ENCODE data around the gene ULK1. TPM values are rescaled to one million over a fixed set of nuclear protein-coding genes. Genes with fewer than 3 reads are reported as not detected.
A peak's percentile ranks its signal among the peaks of the same experiment; 100 is the strongest.

Gene ULK1
- total RNA-seq, 1 donor = 39.9 TPM

- no peak for DNase-seq (ENCODE audit: low read depth in 2 of 3, low spot score in 2 of 3)
Observed at GRCh38 chr12:131918311-131919050, 24.1 kb downstream of the ULK1 start.

DNA sequence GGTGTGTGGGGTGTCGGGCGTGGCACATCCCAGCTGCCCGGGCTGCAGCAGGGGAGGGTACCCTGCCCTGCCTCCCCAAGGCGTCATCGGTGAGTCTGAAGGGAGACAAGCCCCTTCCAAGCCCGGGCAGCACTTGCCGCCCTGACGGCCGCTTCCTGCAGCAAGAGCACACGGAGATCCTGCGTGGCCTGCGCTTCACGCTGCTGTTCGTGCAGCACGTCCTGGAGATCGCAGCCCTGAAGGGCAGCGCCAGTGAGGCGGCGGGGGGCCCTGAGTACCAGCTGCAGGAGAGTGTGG lies 24.6 kb downstream of the ULK1 start:
- no peak for DNase-seq (ENCODE audit: low read depth in 2 of 3, low spot score in 2 of 3)

GRCh38 chr12:131919366-131920156 lies 25.1 kb downstream of the ULK1 start:
- no peak for DNase-seq (ENCODE audit: low read depth in 2 of 3, low spot score in 2 of 3)

DNA sequence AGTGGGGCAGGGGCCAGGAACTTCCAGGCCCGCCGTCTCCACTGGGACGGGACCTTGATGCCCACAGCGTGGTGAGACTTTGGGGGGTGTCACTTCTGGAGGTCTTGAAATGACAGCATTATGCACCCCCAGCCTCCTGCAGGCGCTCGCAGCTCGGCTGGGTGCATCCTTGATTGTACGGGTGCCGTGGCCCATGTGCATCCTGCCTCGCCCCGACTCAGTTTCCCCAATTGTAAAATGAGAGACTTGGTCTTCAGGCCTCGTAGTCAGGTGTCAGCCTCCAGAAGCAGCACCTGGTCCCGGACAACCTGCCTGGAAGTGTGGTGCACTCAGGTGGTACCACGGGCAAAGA lies 25.7 kb downstream of the ULK1 start:
- DNase-seq (ENCODE audit: low read depth in 2 of 3, low spot score in 2 of 3) = no peak

- DNase-seq (ENCODE audit: low read depth in 2 of 3, low spot score in 2 of 3) = no peak
Observed at GRCh38 chr12:131920902-131921840, 26.7 kb downstream of the ULK1 start.

DNA sequence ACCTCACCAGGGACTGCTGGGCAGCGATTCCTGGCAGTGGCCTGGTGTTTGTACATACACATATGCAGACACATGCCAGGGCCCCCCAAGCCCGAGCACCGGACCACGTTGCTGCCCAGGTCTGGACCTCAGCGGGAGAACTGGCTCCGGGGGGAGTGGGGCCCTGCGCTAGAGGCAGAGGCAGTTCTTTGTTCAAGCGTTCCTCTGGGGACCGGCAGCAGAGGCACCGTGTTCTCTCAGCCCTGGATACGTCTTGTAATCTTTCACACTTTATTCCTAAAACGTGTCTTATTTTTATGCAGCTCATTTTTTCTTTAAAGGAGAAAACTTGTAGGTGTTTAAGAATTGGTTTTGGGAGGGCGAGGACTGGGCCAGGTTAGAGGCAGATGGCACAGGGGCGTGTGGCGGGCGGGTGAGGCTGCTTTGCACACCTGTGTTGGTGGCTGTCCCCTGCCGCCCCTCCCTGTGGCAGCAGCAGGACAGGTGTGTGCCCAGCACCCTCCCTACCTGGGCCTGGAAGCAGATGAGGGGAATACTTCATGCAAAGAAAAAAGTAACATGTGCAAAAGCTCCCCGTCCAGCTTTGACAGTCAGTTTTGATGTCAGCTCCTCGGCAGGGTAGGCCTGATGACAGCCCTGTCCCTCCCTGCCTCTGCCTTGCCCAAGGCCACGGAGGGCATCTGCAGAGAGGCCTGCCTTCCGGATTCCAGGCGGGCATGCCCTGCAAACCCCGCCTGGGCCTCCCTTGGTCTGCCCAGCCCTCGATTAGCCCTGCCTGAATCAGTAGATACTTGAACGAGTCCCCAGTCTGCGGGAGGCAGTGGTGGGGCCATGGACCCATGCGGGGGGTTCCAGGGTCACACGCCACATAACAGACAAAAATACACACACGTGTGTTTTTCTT lies 27.7 kb downstream of the ULK1 start:
- no peak for DNase-seq (ENCODE audit: low read depth in 2 of 3, low spot score in 2 of 3)

DNA sequence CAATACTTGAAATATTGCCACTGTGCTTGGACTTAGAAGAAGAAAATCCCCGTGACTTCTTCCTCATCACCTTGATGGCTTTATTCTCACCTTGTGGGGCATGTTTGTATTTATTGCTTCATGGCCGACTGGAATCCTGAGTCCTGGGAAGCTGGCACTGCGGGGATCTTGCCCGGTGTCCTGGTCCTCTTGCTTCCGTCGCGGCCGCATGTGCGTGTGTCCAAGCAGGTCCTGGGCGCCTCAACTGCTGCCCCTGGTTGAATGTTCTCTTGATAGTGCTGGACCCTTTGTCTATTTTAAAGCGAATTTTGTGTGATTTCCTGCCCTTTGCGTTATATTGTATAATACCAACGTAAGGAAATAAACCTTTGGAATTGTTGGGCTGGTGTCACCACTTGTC lies 28.4 kb downstream of the ULK1 start:
- DNase-seq (ENCODE audit: low read depth in 2 of 3, low spot score in 2 of 3) = no peak

DNA sequence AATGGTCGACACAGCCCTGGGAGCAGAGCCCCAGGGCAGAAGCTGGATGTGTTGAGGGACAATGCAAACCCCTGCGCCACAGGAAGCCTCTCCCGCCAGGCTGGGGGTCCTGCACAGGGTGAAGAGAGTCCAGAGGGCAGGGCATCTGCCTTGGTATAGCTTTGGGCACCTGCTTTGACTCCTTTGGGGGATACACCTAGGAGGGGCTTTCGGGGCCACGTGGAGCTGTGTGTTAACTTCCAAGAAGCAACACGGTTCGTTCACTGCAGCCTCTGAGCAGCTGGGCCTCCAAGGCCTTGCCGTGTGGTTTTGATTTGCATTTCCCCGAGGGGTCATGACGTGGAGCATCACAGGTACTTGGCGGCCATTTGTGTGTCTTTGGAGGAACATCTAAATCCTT lies 28.8 kb downstream of the ULK1 start:
- DNase-seq (ENCODE audit: low read depth in 2 of 3, low spot score in 2 of 3) = no peak

- DNase-seq (ENCODE audit: low read depth in 2 of 3, low spot score in 2 of 3) = no peak
Observed at GRCh38 chr12:131927110-131928079, 33.0 kb downstream of the ULK1 start.

DNA sequence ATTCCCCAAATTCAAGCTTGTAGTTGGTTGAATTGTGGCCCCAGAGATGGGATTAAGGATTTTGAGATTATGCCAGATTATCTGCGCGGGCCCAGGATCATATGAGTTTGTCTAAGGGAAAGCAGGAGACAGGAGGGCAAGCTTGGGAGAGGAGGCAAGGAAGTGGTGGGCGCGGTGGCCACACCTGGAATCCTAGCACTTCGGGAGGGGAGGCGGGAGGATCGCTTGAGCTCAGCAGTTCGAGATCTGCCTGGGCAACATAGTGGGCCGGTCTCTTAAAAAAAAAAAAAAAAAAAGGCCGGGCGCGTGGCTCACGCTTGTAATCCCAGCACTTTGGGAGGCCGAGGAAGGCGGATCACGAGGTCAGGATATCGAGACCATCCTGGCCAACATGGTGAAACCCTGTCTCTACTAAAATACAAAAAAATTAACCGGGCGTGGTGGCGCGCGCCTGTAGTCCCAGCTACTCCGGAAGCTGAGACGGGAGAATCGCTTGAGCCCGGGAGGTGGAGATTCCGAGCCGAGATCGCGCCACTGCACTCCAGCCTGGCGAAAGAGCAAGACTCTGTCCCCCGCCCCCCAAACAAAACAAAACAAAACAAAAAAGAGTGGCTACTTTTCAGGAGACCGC lies 33.8 kb downstream of the ULK1 start:
- no peak for DNase-seq (ENCODE audit: low read depth in 2 of 3, low spot score in 2 of 3)

DNA sequence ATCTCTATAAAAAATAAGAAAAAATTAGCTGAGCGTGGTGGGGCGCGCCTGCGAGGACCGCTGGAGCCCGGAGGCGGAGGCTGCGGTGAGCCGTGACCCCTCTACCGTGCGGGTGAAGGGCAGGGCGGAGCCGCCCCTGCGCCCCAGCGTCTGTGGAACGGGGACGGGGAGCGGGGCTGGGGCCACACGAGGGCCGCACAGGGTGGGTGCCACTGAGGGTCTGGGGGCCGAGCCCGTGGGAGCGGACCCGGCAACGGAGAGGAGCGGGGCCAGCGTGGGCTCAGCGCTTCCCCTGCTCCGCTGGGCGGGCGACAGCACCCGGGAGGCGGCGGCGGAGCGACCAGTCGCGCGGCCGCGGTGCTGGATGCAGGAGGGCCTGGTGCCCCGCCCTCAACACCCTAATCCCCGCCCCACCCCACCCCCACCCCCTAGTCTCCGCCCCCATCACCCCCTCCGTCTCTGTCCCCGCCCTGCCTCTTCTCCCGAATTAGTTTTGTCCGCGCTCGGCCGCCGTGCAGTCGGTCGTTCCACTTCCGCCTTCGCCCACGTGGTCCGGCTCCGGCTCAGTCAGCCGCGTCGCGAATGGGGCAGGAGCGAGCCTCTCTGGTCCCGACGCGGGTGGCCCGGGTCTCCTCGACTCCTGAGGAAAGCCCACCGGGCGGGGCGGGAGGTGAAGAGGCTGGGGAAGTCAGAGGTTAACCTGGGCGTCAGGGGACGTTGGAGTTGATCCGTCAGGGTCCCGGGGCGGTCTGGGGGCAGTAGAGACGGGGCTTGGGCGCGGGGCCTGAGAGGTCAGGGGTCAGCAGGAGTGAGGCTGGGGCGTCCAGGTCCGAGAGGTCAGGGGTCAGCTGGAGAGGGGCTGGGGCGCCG lies 34.5 kb downstream of the ULK1 start, which contains the start of gene PUS1:
TSS of gene PUS1 (plus strand) at position 566 of the 870 bp plus-strand sequence. CDS start 447 bp downstream, outside the sequence.
- DNase-seq (ENCODE audit: low read depth in 2 of 3, low spot score in 2 of 3) = peak; percentile 85 to 95 (median 93)

- DNase-seq (ENCODE audit: low read depth in 2 of 3, low spot score in 2 of 3) = no peak
Observed at GRCh38 chr12:131929581-131930456, 35.4 kb downstream of the ULK1 start.

DNA sequence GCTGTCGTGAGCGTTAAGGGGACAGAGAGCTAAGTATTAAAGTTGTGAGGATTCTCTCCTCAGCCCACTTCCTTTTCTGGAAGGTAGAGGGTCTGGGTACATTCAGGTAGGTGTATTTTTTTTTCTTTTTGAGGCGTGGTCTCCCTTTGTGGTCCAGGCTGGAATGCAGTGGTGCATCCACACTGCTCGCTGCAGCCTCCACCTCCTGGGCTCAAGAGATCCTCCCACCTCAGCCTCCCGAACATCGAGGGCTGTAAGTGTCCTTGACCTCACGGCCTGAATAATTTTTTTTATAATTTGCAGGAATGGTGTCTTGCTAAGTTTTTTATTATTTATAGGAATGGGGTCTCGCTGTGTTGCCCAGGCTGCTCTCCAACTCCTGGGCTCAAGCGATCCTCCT lies 36.1 kb downstream of the ULK1 start:
- no peak for DNase-seq (ENCODE audit: low read depth in 2 of 3, low spot score in 2 of 3)

DNA sequence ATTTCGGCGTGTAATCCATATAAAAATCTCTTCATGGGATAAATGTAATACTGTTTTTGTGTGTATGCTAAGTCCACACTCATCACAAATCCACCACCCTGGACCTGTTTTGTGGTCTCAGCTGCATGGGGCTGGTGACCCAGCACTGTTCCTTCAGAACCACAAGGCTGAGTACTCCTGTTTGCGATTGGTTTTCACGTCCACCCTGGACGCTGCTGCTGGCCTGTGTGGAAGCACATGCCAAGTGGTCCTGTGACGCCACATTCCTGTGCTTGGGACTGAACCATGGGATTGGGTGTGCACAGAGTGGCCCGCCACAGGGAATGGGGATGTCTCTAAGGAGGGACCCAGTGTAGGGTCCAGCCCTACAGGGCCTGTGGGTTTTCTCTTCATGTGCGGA lies 39.0 kb downstream of the ULK1 start:
- no peak for DNase-seq (ENCODE audit: low read depth in 2 of 3, low spot score in 2 of 3)

GRCh38 chr12:131934535-131934934 lies 40.1 kb downstream of the ULK1 start:
- no peak for DNase-seq (ENCODE audit: low read depth in 2 of 3, low spot score in 2 of 3)

DNA sequence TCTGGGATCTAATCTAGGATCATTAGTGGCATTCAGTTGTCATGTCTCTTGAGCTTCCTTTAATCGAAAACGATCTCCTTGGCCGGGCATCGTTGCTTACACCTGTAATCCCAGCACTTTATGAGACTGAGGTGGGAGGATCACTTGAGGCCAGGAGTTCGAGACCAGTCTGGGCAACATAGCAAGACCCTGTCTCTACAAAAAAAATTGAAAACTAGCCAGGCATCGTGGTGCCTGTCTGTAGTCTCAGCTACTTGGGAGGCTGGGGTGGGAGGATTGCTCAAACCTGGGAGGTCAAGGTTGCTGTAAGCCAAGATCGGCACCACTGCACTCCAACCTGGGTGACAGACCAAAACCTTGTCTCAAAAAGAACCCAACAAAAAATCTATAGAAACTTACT lies 43.7 kb downstream of the ULK1 start:
- DNase-seq (ENCODE audit: low read depth in 2 of 3, low spot score in 2 of 3) = no peak

DNA sequence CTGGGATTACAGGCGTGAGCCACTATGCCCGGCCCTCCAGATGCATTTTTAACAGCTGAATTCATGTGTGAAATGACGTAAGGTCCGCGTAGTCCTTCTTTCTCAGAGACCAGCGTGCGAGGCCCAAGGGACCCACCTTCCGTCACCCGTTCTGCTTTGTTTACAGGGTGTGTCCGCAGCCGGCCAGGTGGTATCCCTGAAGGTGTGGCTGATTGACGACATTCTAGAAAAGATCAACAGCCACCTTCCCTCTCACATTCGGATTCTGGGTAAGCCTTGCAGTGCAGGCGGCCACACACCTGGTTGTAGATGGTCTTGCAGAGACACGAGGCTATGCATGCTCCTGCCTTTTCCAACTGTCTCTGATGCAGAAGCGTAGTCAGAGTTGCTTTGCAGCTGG lies 44.6 kb downstream of the ULK1 start:
- DNase-seq (ENCODE audit: low read depth in 2 of 3, low spot score in 2 of 3) = no peak
